SK-N-SH (cell line): ENCODE results near the gene FREY1. TPM values are rescaled to one million over a fixed set of nuclear protein-coding genes. Genes with fewer than 3 reads are reported as not detected.

Experiments
- CTCF ChIA-PET: fragments of 300-600, 350-600 bp; formaldehyde crosslinking; extraction: SDS; loops from one replicate; lab custom pipeline; 2021; lab: Yijun Ruan, JAX
- POLR2A ChIA-PET: fragments of 350-600 bp; sonication (Branson Sonifier 250); formaldehyde crosslinking; extraction: SDS; loops from one replicate; lab custom pipeline; 2020; ENCODE audit warnings: antibody characterized with exemption, inconsistent platforms; lab: Yijun Ruan, JAX
- DNase-seq: peaks from one replicate; pipeline ENCODE4 v3.0.0; 2012
- H2AFZ ChIP-seq: fragments of 200-600 bp; sonication (generic); 2 replicates; pipeline ENCODE4 v1.8.1; 2016; ENCODE audit warnings: antibody characterized with exemption, mild to moderate bottlenecking, low read depth
- H3F3A ChIP-seq: fragments of 200-600 bp; sonication (generic); replicated peaks from 2 replicates; pipeline ENCODE3; 2016; ENCODE audit warnings: antibody characterized with exemption, mild to moderate bottlenecking; ENCODE audit not compliant: insufficient read depth
- H3K27ac ChIP-seq, 2 experiments: fragments of 200-500 bp in 1 of 2; fragments of 200-600 bp in 1 of 2; sonication (Bioruptor generic) in 1 of 2; sonication (generic), shearing (Covaris generic) in 1 of 2; 2 replicates each; pipeline versions ENCODE4 v1.5.1 to v1.6.1; 2014 to 2016; ENCODE audit warnings: low read depth in 2 of 2, inconsistent platforms in 1 of 2, low read length in 1 of 2, mild to moderate bottlenecking in 1 of 2, mixed read lengths in 1 of 2
- H3K27me3 ChIP-seq: fragments of 200-600 bp; sonication (generic), shearing (Covaris generic); 2 replicates; pipeline ENCODE4 v1.6.1; 2016; ENCODE audit warnings: mixed run types; ENCODE audit not compliant: insufficient read depth
- H3K36me3 ChIP-seq, 2 experiments: fragments of 200-500 bp in 1 of 2; fragments of 200-600 bp in 1 of 2; sonication (Bioruptor generic) in 1 of 2; sonication (generic) in 1 of 2; replicated peaks in 1 of 2; 2 replicates each; pipeline versions ENCODE3 to v1.5.1; 2014 to 2016; ENCODE audit warnings: low read length in 1 of 2, mild to moderate bottlenecking in 1 of 2; ENCODE audit not compliant: insufficient read depth in 2 of 2, control insufficient read depth in 1 of 2
- H3K4me1 ChIP-seq, 2 experiments: fragments of 200-500 bp in 1 of 2; fragments of 200-600 bp in 1 of 2; sonication (Bioruptor generic) in 1 of 2; sonication (generic), shearing (Covaris generic) in 1 of 2; 2 replicates each; pipeline versions ENCODE4 v1.5.1 to v1.6.1; 2014 to 2016; ENCODE audit warnings: low read depth in 1 of 2, low read length in 1 of 2, mixed run types in 1 of 2; ENCODE audit not compliant: insufficient read depth in 2 of 2, control insufficient read depth in 1 of 2
- H3K4me2 ChIP-seq: fragments of 200-600 bp; sonication (generic), shearing (Covaris generic); 2 replicates; pipeline ENCODE4 v1.6.1; 2017; ENCODE audit warnings: mixed run types
- H3K4me3 ChIP-seq, 2 experiments: fragments of 200-500 bp in 1 of 2; fragments of 200-600 bp in 1 of 2; sonication (Bioruptor generic) in 1 of 2; sonication (generic), shearing (Covaris generic) in 1 of 2; 2 replicates each; pipeline versions ENCODE4 v1.5.1 to v1.8.1; 2014 to 2016; ENCODE audit warnings: low read depth in 2 of 2, inconsistent platforms in 1 of 2, low read length in 1 of 2, mild to moderate bottlenecking in 1 of 2, mixed read lengths in 1 of 2, moderate library complexity in 1 of 2
- H3K79me2 ChIP-seq: fragments of 200-600 bp; sonication (generic); 2 replicates; pipeline ENCODE4 v1.8.1; 2017; ENCODE audit warnings: mild to moderate bottlenecking; ENCODE audit not compliant: insufficient read depth
- H3K9ac ChIP-seq: fragments of 200-600 bp; sonication (generic); 2 replicates; pipeline ENCODE4 v1.6.1; 2017; ENCODE audit warnings: mixed run types
- H3K9me2 ChIP-seq: fragments of 200-600 bp; sonication (generic); 2 replicates; pipeline ENCODE4 v1.6.1; 2017; ENCODE audit warnings: mixed run types
- H3K9me3 ChIP-seq: fragments of 200-600 bp; sonication (generic); 2 replicates; pipeline ENCODE4 v1.6.1; 2017; ENCODE audit warnings: mixed run types, mild to moderate bottlenecking, moderate library complexity
- H4K20me1 ChIP-seq: fragments of 200-600 bp; sonication (generic); 2 replicates; pipeline ENCODE4 v1.6.1; 2017; ENCODE audit warnings: mild to moderate bottlenecking, mixed run types; ENCODE audit not compliant: insufficient read depth
- ELF1 ChIP-seq: IDR thresholded peaks from 2 replicates; pipeline ENCODE4 v1.4.0; 2012
- EZH2phosphoT487 ChIP-seq: fragments of 200-600 bp; sonication (generic); IDR thresholded peaks from 2 replicates; pipeline ENCODE4 v1.6.1; 2017; ENCODE audit warnings: low read depth, mixed run types, mild to moderate bottlenecking, antibody characterized with exemption, moderate library complexity, borderline replicate concordance
- FOXM1 ChIP-seq: IDR thresholded peaks from 2 replicates; pipeline ENCODE4 v1.4.0; 2012; ENCODE audit warnings: low read depth, mild to moderate bottlenecking
- GABPA ChIP-seq: IDR thresholded peaks from 2 replicates; pipeline ENCODE4 v1.4.0; 2012; ENCODE audit warnings: low read depth, mild to moderate bottlenecking
- GATA2 ChIP-seq: sonication (generic); formaldehyde crosslinking; IDR thresholded peaks from 2 replicates; pipeline ENCODE4 v1.5.0; 2020; ENCODE audit warnings: mild to moderate bottlenecking, missing genetic modification reagents
- POLR2AphosphoS5 ChIP-seq: IDR thresholded peaks from 2 replicates; pipeline ENCODE4 v1.6.1; 2012; ENCODE audit warnings: low read depth, low read length
- RCOR1 ChIP-seq: fragments of 150-350 bp; IDR thresholded peaks from 2 replicates; pipeline ENCODE4 v1.6.1; 2017; ENCODE audit warnings: antibody characterized with exemption, low read length
- TEAD4 ChIP-seq: IDR thresholded peaks from 2 replicates; pipeline ENCODE4 v1.4.0; 2012; ENCODE audit warnings: mild to moderate bottlenecking, borderline replicate concordance; ENCODE audit not compliant: insufficient read depth
- USF1 ChIP-seq: IDR thresholded peaks from 2 replicates; pipeline ENCODE4 v1.4.0; 2012; ENCODE audit warnings: low read depth, borderline replicate concordance
- YY1 ChIP-seq: IDR thresholded peaks from 2 replicates; pipeline ENCODE4 v1.4.0; 2012; ENCODE audit warnings: low read depth, mild to moderate bottlenecking
- WGBS: methylation state at CpG from one replicate; pipeline ENCODE4 v1.1.6; 2017; ENCODE audit warnings: low lambda C conversion rate; 5-methylcytosine and 5-hydroxymethylcytosine counted together
- polyA plus RNA-seq, 3 experiments: library from polyadenylated mRNA; depleted of rRNA; stranded (reverse); fragments of >200 nt; gene quantifications; 2 replicates each; pipeline ENCODE4 v1.2.3, GENCODE V29; 2012
- TF ChIP-seq, protein P1 (sequence below): IDR thresholded peaks from 2 replicates; pipeline ENCODE4 v1.6.1; 2012; ENCODE audit warnings: mild to moderate bottlenecking, low read depth, low read length, moderate library complexity
- TF ChIP-seq, protein P2 (sequence below): IDR thresholded peaks from 2 replicates; pipeline ENCODE4 v1.4.0; 2012; ENCODE audit warnings: low read depth, borderline replicate concordance
- TF ChIP-seq, protein P3 (sequence below): IDR thresholded peaks from 2 replicates; pipeline ENCODE4; 2012

The FREY1 gene
- polyA plus RNA-seq, 1 of the 3 experiments (the other 2 are of a cell fraction) = 0.30 TPM

DNA sequence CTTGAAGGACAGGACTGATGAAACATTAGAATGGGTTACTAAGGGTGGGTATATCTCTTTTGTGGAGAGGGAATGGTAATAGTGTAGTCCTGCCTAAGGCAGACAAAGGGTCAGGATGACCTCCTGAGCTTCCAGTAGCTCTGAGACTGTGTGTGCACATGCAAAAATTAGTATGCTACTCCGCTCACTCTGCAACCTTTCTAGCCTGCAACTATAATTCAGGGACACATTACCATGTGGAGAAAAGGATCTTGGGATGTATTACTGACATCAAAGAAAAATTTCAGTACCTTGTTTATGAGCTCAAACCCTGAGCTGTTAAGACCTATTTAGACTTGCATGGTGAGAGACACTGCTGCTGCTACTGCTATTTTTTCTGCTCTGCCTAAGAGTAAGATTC lies 40.8 kb upstream of the FREY1 start:
- TF ChIP-seq TEAD4 (no peak), FOXM1 (no peak), EZH2phosphoT487 (no peak), GATA2 (no peak), YY1 (no peak), RCOR1 (no peak), ELF1 (no peak), GABPA (no peak), POLR2AphosphoS5 (no peak), USF1 (no peak)
- TF ChIP-seq, protein P1, sequence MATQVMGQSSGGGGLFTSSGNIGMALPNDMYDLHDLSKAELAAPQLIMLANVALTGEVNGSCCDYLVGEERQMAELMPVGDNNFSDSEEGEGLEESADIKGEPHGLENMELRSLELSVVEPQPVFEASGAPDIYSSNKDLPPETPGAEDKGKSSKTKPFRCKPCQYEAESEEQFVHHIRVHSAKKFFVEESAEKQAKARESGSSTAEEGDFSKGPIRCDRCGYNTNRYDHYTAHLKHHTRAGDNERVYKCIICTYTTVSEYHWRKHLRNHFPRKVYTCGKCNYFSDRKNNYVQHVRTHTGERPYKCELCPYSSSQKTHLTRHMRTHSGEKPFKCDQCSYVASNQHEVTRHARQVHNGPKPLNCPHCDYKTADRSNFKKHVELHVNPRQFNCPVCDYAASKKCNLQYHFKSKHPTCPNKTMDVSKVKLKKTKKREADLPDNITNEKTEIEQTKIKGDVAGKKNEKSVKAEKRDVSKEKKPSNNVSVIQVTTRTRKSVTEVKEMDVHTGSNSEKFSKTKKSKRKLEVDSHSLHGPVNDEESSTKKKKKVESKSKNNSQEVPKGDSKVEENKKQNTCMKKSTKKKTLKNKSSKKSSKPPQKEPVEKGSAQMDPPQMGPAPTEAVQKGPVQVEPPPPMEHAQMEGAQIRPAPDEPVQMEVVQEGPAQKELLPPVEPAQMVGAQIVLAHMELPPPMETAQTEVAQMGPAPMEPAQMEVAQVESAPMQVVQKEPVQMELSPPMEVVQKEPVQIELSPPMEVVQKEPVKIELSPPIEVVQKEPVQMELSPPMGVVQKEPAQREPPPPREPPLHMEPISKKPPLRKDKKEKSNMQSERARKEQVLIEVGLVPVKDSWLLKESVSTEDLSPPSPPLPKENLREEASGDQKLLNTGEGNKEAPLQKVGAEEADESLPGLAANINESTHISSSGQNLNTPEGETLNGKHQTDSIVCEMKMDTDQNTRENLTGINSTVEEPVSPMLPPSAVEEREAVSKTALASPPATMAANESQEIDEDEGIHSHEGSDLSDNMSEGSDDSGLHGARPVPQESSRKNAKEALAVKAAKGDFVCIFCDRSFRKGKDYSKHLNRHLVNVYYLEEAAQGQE = no peak
- TF ChIP-seq, protein P2, sequence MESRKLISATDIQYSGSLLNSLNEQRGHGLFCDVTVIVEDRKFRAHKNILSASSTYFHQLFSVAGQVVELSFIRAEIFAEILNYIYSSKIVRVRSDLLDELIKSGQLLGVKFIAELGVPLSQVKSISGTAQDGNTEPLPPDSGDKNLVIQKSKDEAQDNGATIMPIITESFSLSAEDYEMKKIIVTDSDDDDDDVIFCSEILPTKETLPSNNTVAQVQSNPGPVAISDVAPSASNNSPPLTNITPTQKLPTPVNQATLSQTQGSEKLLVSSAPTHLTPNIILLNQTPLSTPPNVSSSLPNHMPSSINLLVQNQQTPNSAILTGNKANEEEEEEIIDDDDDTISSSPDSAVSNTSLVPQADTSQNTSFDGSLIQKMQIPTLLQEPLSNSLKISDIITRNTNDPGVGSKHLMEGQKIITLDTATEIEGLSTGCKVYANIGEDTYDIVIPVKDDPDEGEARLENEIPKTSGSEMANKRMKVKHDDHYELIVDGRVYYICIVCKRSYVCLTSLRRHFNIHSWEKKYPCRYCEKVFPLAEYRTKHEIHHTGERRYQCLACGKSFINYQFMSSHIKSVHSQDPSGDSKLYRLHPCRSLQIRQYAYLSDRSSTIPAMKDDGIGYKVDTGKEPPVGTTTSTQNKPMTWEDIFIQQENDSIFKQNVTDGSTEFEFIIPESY = no peak
- TF ChIP-seq, protein P3, sequence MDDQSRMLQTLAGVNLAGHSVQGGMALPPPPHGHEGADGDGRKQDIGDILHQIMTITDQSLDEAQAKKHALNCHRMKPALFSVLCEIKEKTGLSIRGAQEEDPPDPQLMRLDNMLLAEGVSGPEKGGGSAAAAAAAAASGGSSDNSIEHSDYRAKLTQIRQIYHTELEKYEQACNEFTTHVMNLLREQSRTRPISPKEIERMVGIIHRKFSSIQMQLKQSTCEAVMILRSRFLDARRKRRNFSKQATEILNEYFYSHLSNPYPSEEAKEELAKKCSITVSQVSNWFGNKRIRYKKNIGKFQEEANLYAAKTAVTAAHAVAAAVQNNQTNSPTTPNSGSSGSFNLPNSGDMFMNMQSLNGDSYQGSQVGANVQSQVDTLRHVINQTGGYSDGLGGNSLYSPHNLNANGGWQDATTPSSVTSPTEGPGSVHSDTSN = no peak
- H3K36me3 ChIP-seq = peaks cover 47 to 74% of the 10 kb centered on the region in 2 experiments

More for the DNA sequence above, 40.8 kb upstream of the FREY1 start:
- POLR2A ChIA-PET = no interaction called here
- DNase-seq = no peak
- no peaks in the 10 kb centered on the region for H4K20me1 ChIP-seq
- H3K9me3 ChIP-seq = no peaks in the 10 kb centered on the region
- H3K27me3 ChIP-seq = no peaks in the 10 kb centered on the region
- H3K4me1 ChIP-seq = no peaks in the 10 kb centered on the region
- H2AFZ ChIP-seq = no peak overlapping the region
- no peaks in the 10 kb centered on the region for H3K79me2 ChIP-seq
- H3K4me3 ChIP-seq = no peak overlapping the region
- H3K4me2 ChIP-seq = no peak overlapping the region
- WGBS = 93% methylated on average over 1 of the region's 1 CpG
- H3K9me2 ChIP-seq = no peaks in the 10 kb centered on the region
- no peaks in the 10 kb centered on the region for H3F3A ChIP-seq
- CTCF ChIA-PET = interaction anchor here (1.0 to 5.9 kb wide), 3 partner anchors 12 to 75 kb away, joined by 5 to 36 read pairs (median 8); no protein-coding TSS in a partner anchor
- no peak overlapping the region for H3K9ac ChIP-seq
- no peak overlapping the region for H3K27ac ChIP-seq
